ENCODE results near the gene UNK. TPM values are rescaled to one million over a fixed set of nuclear protein-coding genes. Genes with fewer than 3 reads are reported as not detected.

The UNK gene
- total and polyA plus RNA-seq, 4 donors: 4.0 to 16.4 (median 8.9) TPM

GRCh38 chr17:75783803-75784472, 668 bp upstream of the UNK start:
- H3K36me3 ChIP-seq (ENCODE audit: control insufficient read depth in 4 of 4, insufficient read depth in 3 of 4, low read depth in 1 of 4, low read length in 3 of 4): no peaks in the 10 kb centered on the region
- WGBS: 58% methylated on average over 20 of the region's 20 CpGs
- peak overlapping the region; percentile 96 to 99 for H3K27ac ChIP-seq (ENCODE audit: low read depth in 1 of 2, low read length in 2 of 2)
- H3K9me3 ChIP-seq (ENCODE audit: control insufficient read depth in 4 of 4, low read length in 3 of 4): no peaks in the 10 kb centered on the region
- peak overlapping the region; percentile 76 to 97 for H3K9ac ChIP-seq (ENCODE audit: low read depth in 1 of 2, low read length in 2 of 2)
- TF ChIP-seq MAX (IDR thresholded peaks at IDR 0.05): no peak
- no peak for TF ChIP-seq FOXA1 (IDR thresholded peaks at IDR 0.05)
- no peak for TF ChIP-seq SP1 (IDR thresholded peaks at IDR 0.05)
- no peak for TF ChIP-seq JUND (IDR thresholded peaks at IDR 0.05)
- TF ChIP-seq RXRA (IDR thresholded peaks at IDR 0.05): no peak
- no peak for TF ChIP-seq ZBTB33 (IDR thresholded peaks at IDR 0.05)
- no peak for TF ChIP-seq ATF3 (IDR thresholded peaks at IDR 0.05)
- TF ChIP-seq FOXA2 (IDR thresholded peaks at IDR 0.05): no peak
- TF ChIP-seq CTCF (IDR thresholded peaks at IDR 0.05; ENCODE audit: low read depth, low read length, missing input control): no peak
- TF ChIP-seq YY1 (IDR thresholded peaks at IDR 0.05): no peak
- no peak for TF ChIP-seq GABPA (IDR thresholded peaks at IDR 0.05 in 1 of 2, conservative IDR thresholded peaks at IDR 0.05 in 1 of 2)
- TF ChIP-seq HNF4A (conservative IDR thresholded peaks at IDR 0.05): no peak
- TF ChIP-seq NR2F2 (IDR thresholded peaks at IDR 0.05): no peak
- TF ChIP-seq EGR1 (IDR thresholded peaks at IDR 0.05; ENCODE audit: low read depth in 2 of 2): no peak
- TF ChIP-seq REST (IDR thresholded peaks at IDR 0.05): no peak
- TF ChIP-seq HNF4G (IDR thresholded peaks at IDR 0.05): no peak
- TF ChIP-seq TAF1 (conservative IDR thresholded peaks at IDR 0.05): no peak
- no peak for TF ChIP-seq RAD21 (IDR thresholded peaks at IDR 0.05)
- peak overlapping the region; percentile 16 to 74 (median 47) for H3K4me3 ChIP-seq (ENCODE audit: low read depth in 1 of 3, low read length in 3 of 3)
- peaks cover 2 to 27% (median 10%) of the 10 kb centered on the region in 4 donors for H3K4me1 ChIP-seq (ENCODE audit: control insufficient read depth in 4 of 4, insufficient read depth in 4 of 4, low read length in 3 of 4)
- DNase-seq (ENCODE audit: low spot score): no peak
- no peaks in the 10 kb centered on the region for H3K27me3 ChIP-seq (ENCODE audit: control insufficient read depth in 4 of 4, insufficient read depth in 4 of 4, low read length in 3 of 4)
